Activated CD8-positive, alpha-beta T cell treated with anti-CD3 and anti-CD28 coated beads for 36 hours (primary cell): ENCODE results near the gene MGMT. TPM values are rescaled to one million over a fixed set of nuclear protein-coding genes. Genes with fewer than 3 reads are reported as not detected.

Experiments
- ATAC-seq: fragments of 200-7000 bp; cut with Tn5 transposase; one replicate; pipeline ENCODE4 v1.10.0; 2021; ENCODE audit warnings: mild to moderate bottlenecking, moderate library complexity
- CTCF ChIA-PET: fragments of 350-600 bp; sonication (Branson Sonifier 250); formaldehyde crosslinking; loops from one replicate; lab custom pipeline; 2021; ENCODE audit warnings: antibody characterized with exemption; lab: Charles Lee
- POLR2A ChIA-PET: fragments of 350-600 bp; sonication (Branson Sonifier 250); formaldehyde crosslinking; loops from one replicate; lab custom pipeline; 2021; ENCODE audit warnings: antibody characterized with exemption; lab: Charles Lee
- DNase-seq: peaks from one replicate; pipeline ENCODE4 v3.0.0-alpha.2; 2020
- H3K27ac Mint-ChIP-seq: one replicate; pipeline ENCODE4 v1.8.0; 2021; ENCODE audit warnings: mild to moderate bottlenecking, mixed read lengths
- H3K27me3 Mint-ChIP-seq: one replicate; pipeline ENCODE4 v1.8.0; 2021; ENCODE audit warnings: mixed read lengths
- H3K36me3 Mint-ChIP-seq: one replicate; pipeline ENCODE4 v1.8.0; 2021; ENCODE audit warnings: low read depth, mixed read lengths
- H3K4me1 Mint-ChIP-seq: one replicate; pipeline ENCODE4 v1.8.0; 2021; ENCODE audit warnings: low read depth, mixed read lengths
- H3K4me3 Mint-ChIP-seq: one replicate; pipeline ENCODE4 v1.8.0; 2021; ENCODE audit warnings: mild to moderate bottlenecking, moderate library complexity, mixed read lengths
- H3K9me3 Mint-ChIP-seq: one replicate; pipeline ENCODE4 v1.8.0; 2021; ENCODE audit warnings: mixed read lengths
- CTCF ChIP-seq: fragments of 200-600 bp; IDR thresholded peaks from one replicate; pipeline ENCODE4 v1.8.0; 2022; ENCODE audit warnings: antibody characterized with exemption, mild to moderate bottlenecking
- intact Hi-C: fragments of 100-400 bp; cut with micrococcal nuclease; formaldehyde crosslinking; loops from one replicate; pipeline ENCODE4 v1.10.0; 2022
- total RNA-seq, 2 experiments: library from RNA; stranded (reverse); gene quantifications; one replicate each; pipeline ENCODE4 v1.2.3, GENCODE V29; 2021

Gene MGMT
- total RNA-seq, 2 experiments from 2014 or later = 16.2 to 17.0 TPM

DNA sequence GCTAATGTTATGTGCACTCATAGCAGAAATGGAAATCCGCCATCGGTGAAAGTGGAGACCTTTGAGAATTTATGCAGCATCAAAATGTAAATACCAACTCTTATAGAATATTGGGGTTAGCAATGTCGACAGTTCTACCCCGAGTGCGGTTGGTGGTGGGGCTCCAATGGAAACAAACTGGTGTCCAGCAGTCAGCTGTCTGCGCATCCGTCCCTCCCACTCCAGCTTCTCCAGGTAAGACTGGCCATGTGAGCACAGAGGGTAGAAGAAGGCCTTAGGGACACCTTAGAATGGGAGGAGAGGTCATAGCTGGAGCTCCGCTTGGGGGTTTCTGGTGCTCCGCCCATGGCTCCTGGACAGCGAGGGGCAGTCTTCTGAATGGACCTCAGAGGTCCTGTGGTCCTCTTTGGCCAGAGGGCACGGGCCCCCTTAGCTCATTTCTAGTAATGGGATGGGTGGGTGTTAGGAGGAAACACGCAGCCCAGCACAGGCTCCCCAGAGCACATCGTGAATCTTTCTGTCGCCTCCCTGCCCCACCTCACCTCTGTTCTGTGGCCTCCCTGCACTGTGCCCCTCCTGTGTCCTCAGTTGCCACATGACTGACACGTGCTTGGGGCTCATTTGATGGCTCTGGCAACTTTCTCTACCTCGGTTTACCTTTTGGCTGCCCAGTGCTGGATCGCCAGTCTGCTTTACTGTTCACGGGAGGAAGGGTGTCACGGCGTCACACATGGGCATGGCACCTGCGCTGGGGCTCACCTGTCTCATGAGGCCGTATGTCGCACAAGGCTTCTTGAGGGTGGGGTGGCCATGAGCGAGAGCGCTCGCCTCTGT, 50.0 kb downstream of the MGMT start:
- intact Hi-C loops = no loop called here
- Mint-ChIP-seq H3K27ac (no peak overlapping the region), H3K4me3 (no peak overlapping the region)

GRCh38 chr10:129517680-129518057, 50.6 kb downstream of the MGMT start:
- H3K36me3 Mint-ChIP-seq = peaks cover 16% of the 10 kb centered on the region
- DNase-seq (no peak), ATAC-seq (no peak)
- intact Hi-C loops = no loop called here
- H3K4me1 Mint-ChIP-seq = peaks cover 3% of the 10 kb centered on the region
- ChIA-PET CTCF (no interaction called here), POLR2A (no interaction called here)
- TF ChIP-seq CTCF = no peak
- H3K27ac Mint-ChIP-seq = no peak overlapping the region
- H3K4me3 Mint-ChIP-seq = no peak overlapping the region
- peaks cover 5% of the 10 kb centered on the region for H3K9me3 Mint-ChIP-seq
- H3K27me3 Mint-ChIP-seq = no peaks in the 10 kb centered on the region

More for the DNA sequence above, 50.0 kb downstream of the MGMT start:
- no peak for TF ChIP-seq CTCF
- Mint-ChIP-seq H3K9me3 (peaks cover 6% of the 10 kb centered on the region), H3K36me3 (peaks cover 20% of the 10 kb centered on the region), H3K4me1 (peaks cover 3% of the 10 kb centered on the region), H3K27me3 (no peaks in the 10 kb centered on the region)
- POLR2A ChIA-PET = no interaction called here
- ATAC-seq (no peak), DNase-seq (no peak)
- CTCF ChIA-PET = no interaction called here

GRCh38 chr10:129518793-129519192, 51.8 kb downstream of the MGMT start:
- H3K4me1 Mint-ChIP-seq = peaks cover 3% of the 10 kb centered on the region
- H3K9me3 Mint-ChIP-seq = peaks cover 5% of the 10 kb centered on the region
- H3K27me3 Mint-ChIP-seq = no peaks in the 10 kb centered on the region
- ATAC-seq = no peak
- POLR2A ChIA-PET = no interaction called here
- TF ChIP-seq CTCF = no peak
- no peak overlapping the region for H3K4me3 Mint-ChIP-seq
- H3K36me3 Mint-ChIP-seq = peaks cover 12% of the 10 kb centered on the region
- DNase-seq = no peak
- H3K27ac Mint-ChIP-seq = no peak overlapping the region
- intact Hi-C loops = no loop called here
- CTCF ChIA-PET = no interaction called here

- intact Hi-C loops = no loop called here
- DNase-seq = no peak
- Mint-ChIP-seq H3K36me3 (peaks cover 16% of the 10 kb centered on the region), H3K27me3 (no peaks in the 10 kb centered on the region), H3K27ac (no peak overlapping the region), H3K4me3 (no peak overlapping the region), H3K9me3 (peaks cover 3% of the 10 kb centered on the region), H3K4me1 (no peaks in the 10 kb centered on the region)
- no peak for ATAC-seq
- CTCF ChIA-PET = no interaction called here
- TF ChIP-seq CTCF = no peak
- POLR2A ChIA-PET = no interaction called here
Measured at GRCh38 chr10:129520440-129521080, 53.5 kb downstream of the MGMT start.
